NCI-H2196 (cell line): ENCODE data around the gene METTL2A.
"Not testable (repeated sequence)": the region's sequence is repeated elsewhere in the genome, so short reads cannot be mapped to it uniquely, and the experiment has no call there.

Source experiments
- DNase-seq: peaks from one replicate; lab custom pipeline; 2025; ENCODE audit not compliant: unreplicated experiment; lab: John Stamatoyannopoulos, UW

Gene METTL2A

GRCh38 chr17:62470666-62471379 lies 47.1 kb downstream of the METTL2A start:
- peak; percentile 97 for DNase-seq

- DNase-seq: peak; percentile 14
Measured at GRCh38 chr17:62471380-62471880, 47.7 kb downstream of the METTL2A start.

- not testable (repeated sequence) for DNase-seq
Measured at GRCh38 chr17:62473030-62473982, 49.6 kb downstream of the METTL2A start.

GRCh38 chr17:62477111-62477510 lies 53.4 kb downstream of the METTL2A start:
- DNase-seq: not testable (repeated sequence)

- not testable (repeated sequence) for DNase-seq
Measured at GRCh38 chr17:62477718-62478408, 54.2 kb downstream of the METTL2A start.

GRCh38 chr17:62478424-62478879 lies 54.8 kb downstream of the METTL2A start, which contains the start of gene TLK2:
TSS of gene TLK2 (plus strand) at chr17:62478825. CDS start at chr17:62481126, 2,301 bp downstream.
- peak; percentile 77 for DNase-seq

- DNase-seq: not testable (repeated sequence)
Measured at GRCh38 chr17:62478880-62479638, 55.4 kb downstream of the METTL2A start.

GRCh38 chr17:62479639-62480258 lies 56.1 kb downstream of the METTL2A start:
- DNase-seq: not testable (repeated sequence)

- DNase-seq: not testable (repeated sequence)
Measured at GRCh38 chr17:62482553-62482952, 58.9 kb downstream of the METTL2A start.

GRCh38 chr17:62490990-62491389 lies 67.3 kb downstream of the METTL2A start:
- DNase-seq: not testable (repeated sequence)

- DNase-seq: not testable (repeated sequence)
Measured at GRCh38 chr17:62493049-62493655, 69.5 kb downstream of the METTL2A start.

- not testable (repeated sequence) for DNase-seq
Measured at GRCh38 chr17:62494073-62494472, 70.4 kb downstream of the METTL2A start.

- DNase-seq: not testable (repeated sequence)
Measured at GRCh38 chr17:62496344-62496743, 72.6 kb downstream of the METTL2A start.

GRCh38 chr17:62498796-62499195 lies 75.1 kb downstream of the METTL2A start:
- DNase-seq: not testable (repeated sequence)
